Mucosa of rectum (tissue), 2 donors: ENCODE measurements around the gene NKD2.

Experiments
- H3K27ac ChIP-seq, 2 donors: one replicate each; pipeline ENCODE4 v1.7.0; 2013; ENCODE audit warnings: inconsistent platforms in 2 of 2, low read depth in 2 of 2, low read length in 2 of 2
- H3K27me3 ChIP-seq, 2 donors: one replicate each; pipeline ENCODE4 v1.7.0; 2013; ENCODE audit warnings: low read length in 2 of 2; ENCODE audit not compliant: control insufficient read depth in 2 of 2, insufficient read depth in 2 of 2
- H3K36me3 ChIP-seq, 2 donors: one replicate each; pipeline ENCODE4 v1.7.0; 2013; ENCODE audit warnings: low read length in 2 of 2; ENCODE audit not compliant: control insufficient read depth in 2 of 2, insufficient read depth in 2 of 2
- H3K4me1 ChIP-seq, 2 donors: one replicate each; pipeline ENCODE4 v1.7.0; 2013; ENCODE audit warnings: low read length in 2 of 2, mild to moderate bottlenecking in 1 of 2; ENCODE audit not compliant: control insufficient read depth in 2 of 2, insufficient read depth in 2 of 2
- H3K4me3 ChIP-seq, 2 donors: one replicate each; pipeline ENCODE4 v1.7.0; 2013; ENCODE audit warnings: low read length in 2 of 2
- H3K9ac ChIP-seq, 2 donors: one replicate each; pipeline ENCODE4 v1.7.0; 2013; ENCODE audit warnings: low read length in 2 of 2, low read depth in 1 of 2, mild to moderate bottlenecking in 1 of 2
- H3K9me3 ChIP-seq, 2 donors: one replicate each; pipeline ENCODE4 v1.7.0; 2013; ENCODE audit warnings: low read length in 2 of 2; ENCODE audit not compliant: control insufficient read depth in 2 of 2
- donor health status: healthy.
- donor health status: Normal muscosa, but diverticular disease.

The NKD2 gene

GRCh38 chr5:1069720-1070088 is 61.1 kb downstream of the NKD2 start:
- no peak overlapping the region for H3K27ac ChIP-seq
- peaks cover 27 to 28% of the 10 kb centered on the region in 2 donors for H3K36me3 ChIP-seq
- no peak overlapping the region for H3K9ac ChIP-seq
- H3K4me3 ChIP-seq: no peak overlapping the region
- no peaks in the 10 kb centered on the region for H3K9me3 ChIP-seq
- no peaks in the 10 kb centered on the region for H3K27me3 ChIP-seq
- no peaks in the 10 kb centered on the region for H3K4me1 ChIP-seq

- Histone ChIP-seq H3K9ac (no peak overlapping the region), H3K4me1 (no peaks in the 10 kb centered on the region), H3K4me3 (no peak overlapping the region), H3K9me3 (no peaks in the 10 kb centered on the region), H3K27me3 (no peaks in the 10 kb centered on the region), H3K27ac (no peak overlapping the region), H3K36me3 (peaks cover 37 to 43% of the 10 kb centered on the region in 2 donors)
Measured at GRCh38 chr5:1073239-1074102, 64.9 kb downstream of the NKD2 start.

- H3K4me1 ChIP-seq: no peaks in the 10 kb centered on the region
- H3K27ac ChIP-seq: no peak overlapping the region
- no peak overlapping the region for H3K9ac ChIP-seq
- no peak overlapping the region for H3K4me3 ChIP-seq
- H3K9me3 ChIP-seq: no peaks in the 10 kb centered on the region
- H3K27me3 ChIP-seq: no peaks in the 10 kb centered on the region
- peaks cover 36 to 47% of the 10 kb centered on the region in 2 donors for H3K36me3 ChIP-seq
Measured at GRCh38 chr5:1074226-1074625, 65.6 kb downstream of the NKD2 start.

- H3K27ac ChIP-seq: no peak overlapping the region
- H3K4me1 ChIP-seq: no peaks in the 10 kb centered on the region
- H3K9ac ChIP-seq: no peak overlapping the region
- no peaks in the 10 kb centered on the region for H3K27me3 ChIP-seq
- no peaks in the 10 kb centered on the region for H3K9me3 ChIP-seq
- no peak overlapping the region for H3K4me3 ChIP-seq
- peaks cover 39 to 49% of the 10 kb centered on the region in 2 donors for H3K36me3 ChIP-seq
Measured at GRCh38 chr5:1074816-1075554, 66.4 kb downstream of the NKD2 start.

- Histone ChIP-seq H3K4me1 (no peaks in the 10 kb centered on the region), H3K9ac (no peak overlapping the region), H3K27ac (no peak overlapping the region), H3K4me3 (no peak overlapping the region), H3K9me3 (no peaks in the 10 kb centered on the region), H3K36me3 (peaks cover 39 to 49% of the 10 kb centered on the region in 2 donors), H3K27me3 (no peaks in the 10 kb centered on the region)
Measured at GRCh38 chr5:1075555-1075881, 66.9 kb downstream of the NKD2 start.

GRCh38 chr5:1075931-1076330 is 67.3 kb downstream of the NKD2 start:
- H3K4me1 ChIP-seq: no peaks in the 10 kb centered on the region
- no peak overlapping the region for H3K4me3 ChIP-seq
- no peaks in the 10 kb centered on the region for H3K9me3 ChIP-seq
- no peak overlapping the region for H3K27ac ChIP-seq
- peaks cover 41 to 49% of the 10 kb centered on the region in 2 donors for H3K36me3 ChIP-seq
- H3K9ac ChIP-seq: no peak overlapping the region
- H3K27me3 ChIP-seq: no peaks in the 10 kb centered on the region

GRCh38 chr5:1076406-1076805 is 67.8 kb downstream of the NKD2 start:
- Histone ChIP-seq H3K4me3 (no peak overlapping the region), H3K27ac (no peak overlapping the region), H3K9me3 (no peaks in the 10 kb centered on the region), H3K4me1 (no peaks in the 10 kb centered on the region), H3K27me3 (no peaks in the 10 kb centered on the region), H3K9ac (no peak overlapping the region), H3K36me3 (peaks cover 44 to 50% of the 10 kb centered on the region in 2 donors)

- H3K9ac ChIP-seq: no peak overlapping the region
- H3K27me3 ChIP-seq: no peaks in the 10 kb centered on the region
- no peaks in the 10 kb centered on the region for H3K4me1 ChIP-seq
- H3K9me3 ChIP-seq: no peaks in the 10 kb centered on the region
- H3K4me3 ChIP-seq: no peak overlapping the region
- H3K36me3 ChIP-seq: peaks cover 47 to 55% of the 10 kb centered on the region in 2 donors
- H3K27ac ChIP-seq: no peak overlapping the region
Measured at GRCh38 chr5:1077026-1077425, 68.4 kb downstream of the NKD2 start.

GRCh38 chr5:1077491-1078020 is 69.0 kb downstream of the NKD2 start:
- no peaks in the 10 kb centered on the region for H3K4me1 ChIP-seq
- H3K27me3 ChIP-seq: no peaks in the 10 kb centered on the region
- no peaks in the 10 kb centered on the region for H3K9me3 ChIP-seq
- no peak overlapping the region for H3K27ac ChIP-seq
- no peak overlapping the region for H3K9ac ChIP-seq
- peaks cover 47 to 55% of the 10 kb centered on the region in 2 donors for H3K36me3 ChIP-seq
- no peak overlapping the region for H3K4me3 ChIP-seq

- no peak overlapping the region for H3K27ac ChIP-seq
- H3K9me3 ChIP-seq: no peaks in the 10 kb centered on the region
- H3K4me1 ChIP-seq: no peaks in the 10 kb centered on the region
- no peaks in the 10 kb centered on the region for H3K27me3 ChIP-seq
- H3K4me3 ChIP-seq: no peak overlapping the region
- H3K9ac ChIP-seq: no peak overlapping the region
- H3K36me3 ChIP-seq: peaks cover 47 to 55% of the 10 kb centered on the region in 2 donors
Measured at GRCh38 chr5:1078206-1078605, 69.6 kb downstream of the NKD2 start.
